OCI-LY1 (cell line): Measurements from ENCODE around the gene HECW1.

ENCODE experiments used
- H2AFZ ChIP-seq: fragments of 200-600 bp; sonication (generic), shearing (Covaris generic); 2 replicates; pipeline ENCODE4 v1.6.0; 2014; ENCODE audit warnings: antibody characterized with exemption, mild to moderate bottlenecking, low read length
- H3F3A ChIP-seq: fragments of 200-600 bp; sonication (generic), shearing (Covaris generic); 2 replicates; pipeline ENCODE4 v1.6.0; 2014; ENCODE audit warnings: mild to moderate bottlenecking, antibody characterized with exemption, low read length, moderate library complexity; ENCODE audit not compliant: insufficient read depth
- H3K27ac ChIP-seq: fragments of 200-600 bp; sonication (generic); 2 replicates; pipeline ENCODE4 v1.5.1; 2014; ENCODE audit warnings: low read length, mixed run types, mild to moderate bottlenecking, low read depth; ENCODE audit not compliant: poor library complexity, severe bottlenecking
- H3K27me3 ChIP-seq: fragments of 200-600 bp; sonication (generic); 2 replicates; pipeline ENCODE4 v1.6.0; 2014; ENCODE audit warnings: antibody characterized with exemption, mild to moderate bottlenecking, low read length, moderate library complexity; ENCODE audit not compliant: insufficient read depth
- H3K36me3 ChIP-seq: fragments of 200-600 bp; sonication (generic); 2 replicates; pipeline ENCODE4 v1.6.1; 2014; ENCODE audit warnings: mild to moderate bottlenecking, antibody characterized with exemption, low read length, moderate library complexity, mixed read lengths; ENCODE audit not compliant: insufficient read depth
- H3K4me1 ChIP-seq: fragments of 200-600 bp; sonication (generic); 2 replicates; pipeline ENCODE4 v1.5.1; 2014; ENCODE audit warnings: mild to moderate bottlenecking, low read length, moderate library complexity; ENCODE audit not compliant: insufficient read depth, severe bottlenecking
- H3K4me2 ChIP-seq: fragments of 200-600 bp; sonication (generic), shearing (Covaris generic); 2 replicates; pipeline ENCODE4 v1.6.1; 2014; ENCODE audit warnings: low read length
- H3K4me3 ChIP-seq: fragments of 200-600 bp; sonication (generic); 2 replicates; pipeline ENCODE4 v1.5.1; 2014; ENCODE audit warnings: low read length, low read depth, mild to moderate bottlenecking, mixed read lengths; ENCODE audit not compliant: poor library complexity, severe bottlenecking
- H3K79me2 ChIP-seq: fragments of 200-600 bp; shearing (Covaris generic); 2 replicates; pipeline ENCODE4 v1.6.1; 2016; ENCODE audit warnings: mixed run types, low read length, mixed read lengths; ENCODE audit not compliant: insufficient read depth
- H3K9ac ChIP-seq: fragments of 200-600 bp; sonication (generic), shearing (Covaris generic); 2 replicates; pipeline ENCODE4 v1.6.1; 2014; ENCODE audit warnings: mild to moderate bottlenecking, low read length, mixed read lengths
- H3K9me2 ChIP-seq: fragments of 200-600 bp; sonication (generic), shearing (Covaris generic); 2 replicates; pipeline ENCODE4 v1.6.1; 2014; ENCODE audit warnings: low read depth, mild to moderate bottlenecking, low read length, mixed read lengths
- H3K9me3 ChIP-seq: fragments of 200-600 bp; shearing (Covaris generic); 2 replicates; pipeline ENCODE4 v1.6.1; 2014; ENCODE audit warnings: low read length, mixed read lengths
- H4K20me1 ChIP-seq: fragments of 200-600 bp; sonication (generic), shearing (Covaris generic); 2 replicates; pipeline ENCODE4 v1.6.0; 2016; ENCODE audit warnings: mild to moderate bottlenecking, low read length; ENCODE audit not compliant: insufficient read depth
- EZH2 ChIP-seq: fragments of 200-600 bp; sonication (generic), shearing (Covaris generic); IDR thresholded peaks from 2 replicates; pipeline ENCODE4 v1.8.0; 2017; ENCODE audit warnings: borderline replicate concordance, mixed run types, mild to moderate bottlenecking, antibody characterized with exemption, low read length, moderate library complexity, mixed read lengths
- TF ChIP-seq, protein P1 (sequence below): fragments of 200-600 bp; sonication (generic), shearing (Covaris generic); IDR thresholded peaks from 2 replicates; pipeline ENCODE4 v1.5.1; 2017; ENCODE audit warnings: mild to moderate bottlenecking, antibody characterized with exemption, low read length, moderate library complexity, mixed read lengths

The HECW1 gene

GRCh38 chr7:43117095-43117494, 4.6 kb downstream of the HECW1 start:
- no peaks in the 10 kb centered on the region for H3K79me2 ChIP-seq
- no peak overlapping the region for H3K9ac ChIP-seq
- H4K20me1 ChIP-seq = no peaks in the 10 kb centered on the region
- no peaks in the 10 kb centered on the region for H3K9me2 ChIP-seq
- no peak overlapping the region for H3K4me3 ChIP-seq
- no peak overlapping the region for H3K27ac ChIP-seq
- H3K36me3 ChIP-seq = no peaks in the 10 kb centered on the region
- H3F3A ChIP-seq = no peaks in the 10 kb centered on the region
- no peak overlapping the region for H3K4me2 ChIP-seq
- no peak overlapping the region for H2AFZ ChIP-seq
- no peaks in the 10 kb centered on the region for H3K9me3 ChIP-seq
- no peaks in the 10 kb centered on the region for H3K27me3 ChIP-seq
- no peaks in the 10 kb centered on the region for H3K4me1 ChIP-seq
- TF ChIP-seq EZH2 = no peak
- TF ChIP-seq, protein P1, sequence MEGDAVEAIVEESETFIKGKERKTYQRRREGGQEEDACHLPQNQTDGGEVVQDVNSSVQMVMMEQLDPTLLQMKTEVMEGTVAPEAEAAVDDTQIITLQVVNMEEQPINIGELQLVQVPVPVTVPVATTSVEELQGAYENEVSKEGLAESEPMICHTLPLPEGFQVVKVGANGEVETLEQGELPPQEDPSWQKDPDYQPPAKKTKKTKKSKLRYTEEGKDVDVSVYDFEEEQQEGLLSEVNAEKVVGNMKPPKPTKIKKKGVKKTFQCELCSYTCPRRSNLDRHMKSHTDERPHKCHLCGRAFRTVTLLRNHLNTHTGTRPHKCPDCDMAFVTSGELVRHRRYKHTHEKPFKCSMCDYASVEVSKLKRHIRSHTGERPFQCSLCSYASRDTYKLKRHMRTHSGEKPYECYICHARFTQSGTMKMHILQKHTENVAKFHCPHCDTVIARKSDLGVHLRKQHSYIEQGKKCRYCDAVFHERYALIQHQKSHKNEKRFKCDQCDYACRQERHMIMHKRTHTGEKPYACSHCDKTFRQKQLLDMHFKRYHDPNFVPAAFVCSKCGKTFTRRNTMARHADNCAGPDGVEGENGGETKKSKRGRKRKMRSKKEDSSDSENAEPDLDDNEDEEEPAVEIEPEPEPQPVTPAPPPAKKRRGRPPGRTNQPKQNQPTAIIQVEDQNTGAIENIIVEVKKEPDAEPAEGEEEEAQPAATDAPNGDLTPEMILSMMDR = no peak

DNA sequence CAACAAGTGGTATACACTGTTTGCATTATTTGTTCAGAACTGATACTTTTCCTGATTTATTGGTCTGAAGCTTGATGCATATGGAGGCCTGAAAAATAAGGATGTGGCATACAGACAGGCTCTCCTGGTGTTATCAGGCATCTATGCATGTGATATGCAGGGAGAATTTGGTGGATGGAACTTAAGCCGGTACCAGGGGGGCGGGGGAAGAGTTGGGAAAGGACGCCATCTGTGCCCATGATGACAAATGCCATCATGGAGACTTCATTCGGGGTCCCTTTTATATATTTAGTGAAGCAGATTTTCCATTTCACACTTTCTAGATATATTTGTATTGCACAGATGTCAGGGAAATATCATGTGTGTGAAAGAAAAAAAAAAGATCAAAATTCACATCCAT, 5.4 kb downstream of the HECW1 start:
- Histone ChIP-seq H4K20me1 (no peaks in the 10 kb centered on the region), H2AFZ (no peak overlapping the region), H3K4me3 (no peak overlapping the region), H3K9ac (no peak overlapping the region), H3K9me2 (no peaks in the 10 kb centered on the region), H3K79me2 (no peaks in the 10 kb centered on the region), H3K4me2 (no peak overlapping the region), H3K27me3 (no peaks in the 10 kb centered on the region), H3F3A (no peaks in the 10 kb centered on the region), H3K9me3 (no peaks in the 10 kb centered on the region), H3K27ac (no peak overlapping the region), H3K4me1 (no peaks in the 10 kb centered on the region), H3K36me3 (no peaks in the 10 kb centered on the region)
- TF ChIP-seq, protein P1 = no peak
- no peak for TF ChIP-seq EZH2

GRCh38 chr7:43118313-43118712, 5.9 kb downstream of the HECW1 start:
- TF ChIP-seq, protein P1 = no peak
- TF ChIP-seq EZH2 = no peak
- no peak overlapping the region for H3K4me2 ChIP-seq
- no peaks in the 10 kb centered on the region for H3K36me3 ChIP-seq
- H2AFZ ChIP-seq = no peak overlapping the region
- no peak overlapping the region for H3K27ac ChIP-seq
- no peaks in the 10 kb centered on the region for H4K20me1 ChIP-seq
- no peaks in the 10 kb centered on the region for H3K9me3 ChIP-seq
- no peaks in the 10 kb centered on the region for H3K79me2 ChIP-seq
- no peaks in the 10 kb centered on the region for H3K4me1 ChIP-seq
- H3K27me3 ChIP-seq = no peaks in the 10 kb centered on the region
- no peak overlapping the region for H3K4me3 ChIP-seq
- no peak overlapping the region for H3K9ac ChIP-seq
- no peaks in the 10 kb centered on the region for H3K9me2 ChIP-seq
- H3F3A ChIP-seq = no peaks in the 10 kb centered on the region
